Measurements from ENCODE around the gene SCRN1.

The SCRN1 gene

DNA sequence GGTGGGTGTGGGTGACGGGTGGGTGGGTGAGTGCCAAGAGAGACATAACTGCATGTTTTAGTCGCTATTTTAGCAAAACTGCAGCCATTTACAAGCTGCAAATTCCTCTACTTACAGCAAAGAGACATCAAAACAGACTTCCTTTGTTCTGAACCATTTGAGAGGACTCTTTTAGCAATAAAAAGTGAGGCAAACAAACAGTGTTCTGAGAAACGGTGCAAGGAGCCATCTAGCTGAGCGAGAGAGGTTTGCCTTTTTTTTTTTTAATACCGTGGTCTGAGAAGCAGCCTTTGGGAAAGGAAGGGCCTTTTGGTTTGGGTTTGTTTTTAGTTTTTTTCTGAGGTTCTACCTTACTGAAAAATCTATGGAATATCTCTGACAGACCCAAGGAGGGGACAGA is 62.9 kb downstream of the SCRN1 start:
- no peak overlapping the region for H3K27ac ChIP-seq
- no peak for TF ChIP-seq ZFX (IDR thresholded peaks at IDR 0.05; ENCODE audit: borderline replicate concordance)
- TF ChIP-seq, protein P1, sequence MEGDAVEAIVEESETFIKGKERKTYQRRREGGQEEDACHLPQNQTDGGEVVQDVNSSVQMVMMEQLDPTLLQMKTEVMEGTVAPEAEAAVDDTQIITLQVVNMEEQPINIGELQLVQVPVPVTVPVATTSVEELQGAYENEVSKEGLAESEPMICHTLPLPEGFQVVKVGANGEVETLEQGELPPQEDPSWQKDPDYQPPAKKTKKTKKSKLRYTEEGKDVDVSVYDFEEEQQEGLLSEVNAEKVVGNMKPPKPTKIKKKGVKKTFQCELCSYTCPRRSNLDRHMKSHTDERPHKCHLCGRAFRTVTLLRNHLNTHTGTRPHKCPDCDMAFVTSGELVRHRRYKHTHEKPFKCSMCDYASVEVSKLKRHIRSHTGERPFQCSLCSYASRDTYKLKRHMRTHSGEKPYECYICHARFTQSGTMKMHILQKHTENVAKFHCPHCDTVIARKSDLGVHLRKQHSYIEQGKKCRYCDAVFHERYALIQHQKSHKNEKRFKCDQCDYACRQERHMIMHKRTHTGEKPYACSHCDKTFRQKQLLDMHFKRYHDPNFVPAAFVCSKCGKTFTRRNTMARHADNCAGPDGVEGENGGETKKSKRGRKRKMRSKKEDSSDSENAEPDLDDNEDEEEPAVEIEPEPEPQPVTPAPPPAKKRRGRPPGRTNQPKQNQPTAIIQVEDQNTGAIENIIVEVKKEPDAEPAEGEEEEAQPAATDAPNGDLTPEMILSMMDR (IDR thresholded peaks at IDR 0.05) = no peak

DNA sequence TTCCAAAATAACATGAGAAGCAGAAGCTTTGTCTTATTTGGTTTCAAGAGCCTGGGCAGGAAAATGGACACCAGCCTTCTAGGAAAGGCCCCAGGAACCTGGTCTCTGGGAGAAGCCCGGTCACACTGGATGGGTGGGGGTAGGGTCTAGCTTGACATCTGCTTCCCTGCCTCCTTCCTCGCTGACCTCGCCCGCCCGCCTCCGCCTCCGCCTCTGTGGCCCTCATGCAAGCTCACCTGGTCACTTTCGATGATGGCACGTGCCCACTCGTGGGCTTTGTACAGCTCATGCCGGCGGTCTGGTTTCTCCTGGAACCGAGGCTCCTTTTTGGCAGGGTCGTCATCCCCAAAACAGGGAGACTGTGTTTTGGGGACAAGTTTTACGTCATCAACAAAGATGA is 63.4 kb downstream of the SCRN1 start:
- H3K27ac ChIP-seq = no peak overlapping the region

DNA sequence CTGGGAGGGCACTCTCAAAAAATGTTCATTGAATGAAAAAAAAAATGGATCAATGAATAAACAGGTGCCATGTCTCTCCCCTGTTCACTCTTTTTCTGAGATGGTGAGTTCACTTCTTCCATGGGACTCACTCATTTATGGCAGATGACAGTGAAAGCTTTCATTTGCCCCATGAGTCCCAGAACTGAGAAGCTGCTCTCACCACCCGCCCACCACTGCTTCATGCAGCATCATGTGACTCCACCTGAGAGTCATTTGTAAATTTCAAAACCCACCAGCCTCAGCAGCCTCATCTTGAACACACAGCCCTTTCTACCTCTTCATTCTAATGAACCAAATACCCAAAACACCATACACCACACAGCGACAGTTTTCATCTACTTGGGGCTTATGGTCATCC is 64.9 kb downstream of the SCRN1 start:
- TF ChIP-seq, protein P1 (IDR thresholded peaks at IDR 0.05) = no peak
- TF ChIP-seq ZFX (IDR thresholded peaks at IDR 0.05; ENCODE audit: borderline replicate concordance) = no peak
- no peak overlapping the region for H3K27ac ChIP-seq

More for the DNA sequence above, 63.4 kb downstream of the SCRN1 start:
- TF ChIP-seq ZFX (IDR thresholded peaks at IDR 0.05; ENCODE audit: borderline replicate concordance) = no peak
- TF ChIP-seq, protein P1 (IDR thresholded peaks at IDR 0.05) = no peak

GRCh38 chr7:29924006-29924405 is 65.6 kb downstream of the SCRN1 start:
- TF ChIP-seq, protein P1 (IDR thresholded peaks at IDR 0.05) = no peak
- no peak for TF ChIP-seq ZFX (IDR thresholded peaks at IDR 0.05; ENCODE audit: borderline replicate concordance)
- H3K27ac ChIP-seq = no peak overlapping the region

GRCh38 chr7:29922921-29923700 is 66.5 kb downstream of the SCRN1 start:
- H3K27ac ChIP-seq = no peak overlapping the region
- TF ChIP-seq, protein P1 (IDR thresholded peaks at IDR 0.05) = no peak
- TF ChIP-seq ZFX (IDR thresholded peaks at IDR 0.05; ENCODE audit: borderline replicate concordance) = no peak

DNA sequence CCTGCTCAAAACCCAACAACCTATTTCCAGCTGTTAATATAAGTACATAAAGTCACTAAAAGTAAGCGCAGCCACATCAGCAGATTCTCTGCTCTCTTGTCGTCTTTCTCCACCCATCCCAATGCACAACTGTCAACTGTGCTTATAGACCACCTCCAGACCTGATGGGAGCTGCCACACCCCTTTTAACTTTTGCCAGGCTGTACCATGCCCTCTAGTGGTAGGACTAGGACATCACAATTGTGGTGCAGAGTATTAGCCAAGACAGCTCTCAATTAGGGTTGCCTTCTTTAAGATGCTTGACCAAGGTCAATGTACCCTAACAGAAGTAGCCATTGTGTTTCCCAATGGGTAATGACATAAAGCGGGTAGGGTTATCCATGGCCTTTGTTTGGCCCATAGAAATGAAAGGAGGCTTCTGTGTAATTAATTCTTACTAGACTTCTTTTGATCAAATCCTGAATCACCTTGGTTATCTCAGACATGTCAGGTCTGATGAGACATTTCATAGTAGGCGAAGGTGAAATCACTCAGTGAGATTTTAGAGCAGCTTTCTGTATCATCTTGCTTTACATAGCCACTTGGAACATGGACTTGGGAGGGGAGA is 68.1 kb downstream of the SCRN1 start:
- no peak overlapping the region for H3K27ac ChIP-seq
- TF ChIP-seq, protein P1 (IDR thresholded peaks at IDR 0.05) = peak; percentile 99
- TF ChIP-seq ZFX (IDR thresholded peaks at IDR 0.05; ENCODE audit: borderline replicate concordance) = no peak

DNA sequence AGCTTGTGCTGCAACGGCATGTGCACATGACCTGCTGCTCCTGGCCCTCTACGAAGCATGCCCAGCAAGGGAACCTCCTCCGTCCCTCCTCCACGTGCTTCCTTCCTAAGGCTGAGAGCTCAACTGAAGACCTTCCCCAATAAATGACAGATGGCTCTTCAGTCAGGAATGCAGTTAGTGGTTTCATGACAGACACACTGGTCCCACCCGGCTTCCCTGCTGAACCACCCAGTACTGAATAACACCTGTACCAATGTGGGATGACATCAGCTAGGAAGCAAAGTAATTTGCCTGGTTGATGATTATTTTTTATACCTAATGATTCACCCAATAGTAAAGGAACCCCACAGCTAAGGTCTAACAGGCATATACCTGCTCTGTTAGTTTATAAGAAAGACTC is 69.1 kb downstream of the SCRN1 start:
- TF ChIP-seq, protein P1 (IDR thresholded peaks at IDR 0.05) = no peak
- no peak for TF ChIP-seq ZFX (IDR thresholded peaks at IDR 0.05; ENCODE audit: borderline replicate concordance)
- H3K27ac ChIP-seq = no peak overlapping the region
